Right atrium auricular region (tissue), 2 donors: ENCODE measurements around the gene CXCL14. TPM values are rescaled to one million over a fixed set of nuclear protein-coding genes. Genes with fewer than 3 reads are reported as not detected.

ENCODE experiments used
- DNase-seq: peaks from one replicate; pipeline ENCODE4 v3.0.0-alpha.2; 2019; ENCODE audit warnings: low spot score
- H3K27ac ChIP-seq, 2 donors: fragments of 200-600 bp; sonication (generic); 1 replicate in 1 of 2; 2 replicates in 1 of 2; pipeline ENCODE4 v1.5.1; 2016 to 2019
- H3K27me3 ChIP-seq, 2 donors: fragments of 200-600 bp; sonication (generic); one replicate each; pipeline versions ENCODE4 v1.5.1 to v1.6.0; 2017 to 2019
- H3K36me3 ChIP-seq: fragments of 200-600 bp; sonication (generic); one replicate; pipeline ENCODE4 v1.5.1; 2016
- H3K4me1 ChIP-seq, 2 donors: fragments of 200-600 bp; sonication (generic); one replicate each; pipeline versions ENCODE4 v1.5.1 to v1.6.0; 2017 to 2019
- H3K4me3 ChIP-seq, 2 donors: fragments of 200-600 bp; sonication (generic); 1 replicate in 1 of 2; 2 replicates in 1 of 2; pipeline ENCODE4 v1.5.1; 2017 to 2019; ENCODE audit warnings: mild to moderate bottlenecking in 1 of 2, moderate library complexity in 1 of 2
- H3K9me3 ChIP-seq, 2 donors: fragments of 200-600 bp; sonication (generic); one replicate each; pipeline ENCODE4 v1.5.1; 2019
- total RNA-seq, 2 donors: library from RNA; depleted of rRNA; stranded (reverse); fragments of >200 nt; gene quantifications; one replicate each; pipeline ENCODE4 v1.1.0, GENCODE V29; 2016
- TF ChIP-seq, protein P1 (sequence below), 2 donors: fragments of 200-600 bp; sonication (generic); IDR thresholded peaks; one replicate each; pipeline ENCODE4 v1.5.1; 2019; ENCODE audit warnings: antibody characterized with exemption in 2 of 2

CXCL14 gene
- total RNA-seq, 2 donors from 2014 or later = 0.33 to 3.1 TPM

DNA sequence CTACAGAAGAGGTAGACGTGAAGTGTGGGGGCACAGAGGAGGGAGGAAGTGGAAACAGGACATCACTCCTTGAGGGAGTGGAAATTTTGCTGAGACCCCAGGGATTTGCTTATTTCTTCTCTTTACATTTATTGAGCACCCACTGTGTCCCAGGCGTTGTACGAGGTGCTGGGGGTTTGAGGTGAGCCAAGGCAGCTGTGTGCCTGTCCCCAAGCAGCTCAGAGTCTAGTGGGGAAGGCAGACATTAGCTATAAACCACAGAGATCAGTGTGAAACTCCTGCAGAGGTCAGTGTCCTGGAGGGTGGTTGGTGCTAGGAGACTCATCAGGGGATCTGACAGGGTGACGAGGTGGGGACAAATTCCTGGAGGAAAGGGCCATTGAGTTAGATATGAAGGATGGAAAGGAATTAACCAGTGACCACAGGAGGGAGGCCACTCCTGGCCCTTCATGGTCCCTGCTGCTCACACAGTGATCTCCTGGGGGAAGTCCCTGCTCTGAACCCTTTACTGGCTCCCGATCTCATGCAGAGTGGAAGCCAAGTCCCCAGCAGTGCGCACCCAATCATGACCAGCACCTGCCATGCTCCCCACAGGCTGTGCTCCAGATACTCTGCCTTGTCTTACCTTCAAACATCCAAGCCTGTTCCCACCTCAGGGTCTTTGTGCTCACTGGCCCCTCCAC lies 3.4 kb upstream of the CXCL14 start:
- no peaks in the 10 kb centered on the region for H3K9me3 ChIP-seq
- H3K27me3 ChIP-seq = peaks cover 3 to 9% of the 10 kb centered on the region in 2 donors
- DNase-seq = no peak
- no peak overlapping the region for H3K27ac ChIP-seq
- TF ChIP-seq, protein P1, sequence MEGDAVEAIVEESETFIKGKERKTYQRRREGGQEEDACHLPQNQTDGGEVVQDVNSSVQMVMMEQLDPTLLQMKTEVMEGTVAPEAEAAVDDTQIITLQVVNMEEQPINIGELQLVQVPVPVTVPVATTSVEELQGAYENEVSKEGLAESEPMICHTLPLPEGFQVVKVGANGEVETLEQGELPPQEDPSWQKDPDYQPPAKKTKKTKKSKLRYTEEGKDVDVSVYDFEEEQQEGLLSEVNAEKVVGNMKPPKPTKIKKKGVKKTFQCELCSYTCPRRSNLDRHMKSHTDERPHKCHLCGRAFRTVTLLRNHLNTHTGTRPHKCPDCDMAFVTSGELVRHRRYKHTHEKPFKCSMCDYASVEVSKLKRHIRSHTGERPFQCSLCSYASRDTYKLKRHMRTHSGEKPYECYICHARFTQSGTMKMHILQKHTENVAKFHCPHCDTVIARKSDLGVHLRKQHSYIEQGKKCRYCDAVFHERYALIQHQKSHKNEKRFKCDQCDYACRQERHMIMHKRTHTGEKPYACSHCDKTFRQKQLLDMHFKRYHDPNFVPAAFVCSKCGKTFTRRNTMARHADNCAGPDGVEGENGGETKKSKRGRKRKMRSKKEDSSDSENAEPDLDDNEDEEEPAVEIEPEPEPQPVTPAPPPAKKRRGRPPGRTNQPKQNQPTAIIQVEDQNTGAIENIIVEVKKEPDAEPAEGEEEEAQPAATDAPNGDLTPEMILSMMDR (IDR thresholded peaks at IDR 0.05) = no peak
- no peak overlapping the region for H3K4me3 ChIP-seq
- no peaks in the 10 kb centered on the region for H3K36me3 ChIP-seq
- H3K4me1 ChIP-seq = no peaks in the 10 kb centered on the region

DNA sequence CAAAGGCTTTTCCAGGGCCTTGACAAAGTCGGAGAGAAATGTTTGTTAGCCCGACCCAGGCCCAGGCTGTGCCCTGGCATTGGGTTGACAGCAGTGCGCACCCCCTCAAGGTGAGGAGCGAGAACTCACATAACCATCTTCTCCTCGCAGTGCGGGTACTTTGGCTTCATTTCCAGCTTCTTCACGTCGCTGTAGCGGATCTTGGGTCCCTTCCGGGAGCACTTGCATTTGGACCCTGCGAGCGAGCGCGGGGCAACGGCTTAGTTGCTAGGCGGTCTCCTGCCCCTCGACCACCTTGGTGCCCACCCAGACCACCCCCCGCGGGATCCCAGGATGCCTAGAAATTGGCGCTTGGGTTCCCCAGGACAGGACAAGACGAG lies 496 bp downstream of the CXCL14 start:
- Histone ChIP-seq H3K9me3 (no peaks in the 10 kb centered on the region), H3K27me3 (peaks cover 3 to 9% of the 10 kb centered on the region in 2 donors), H3K4me3 (peak overlapping the region in 1 of 2 donors; percentile 12), H3K4me1 (no peaks in the 10 kb centered on the region), H3K36me3 (no peaks in the 10 kb centered on the region), H3K27ac (no peak overlapping the region)
- TF ChIP-seq, protein P1 (IDR thresholded peaks at IDR 0.05) = no peak
- DNase-seq = no peak

DNA sequence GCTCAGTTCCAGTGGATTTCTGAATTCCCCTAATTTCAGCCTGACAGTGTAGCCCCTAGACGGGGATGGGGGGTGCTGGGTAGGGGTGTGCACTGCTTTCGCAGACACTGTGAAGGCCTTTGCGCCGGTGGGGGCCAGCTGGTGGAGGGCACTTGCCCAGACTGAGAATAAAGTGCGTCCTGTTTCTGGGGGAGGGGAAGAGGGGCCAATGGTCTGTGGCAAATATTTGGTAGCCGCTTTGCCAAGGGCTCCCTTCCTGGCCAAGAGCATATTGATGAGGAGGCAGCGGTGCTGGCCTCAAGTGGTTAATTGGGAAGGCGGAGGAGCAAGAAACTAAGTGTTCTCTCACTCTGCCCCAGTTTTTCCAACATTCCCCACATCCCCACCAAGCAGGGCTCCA lies 1.4 kb downstream of the CXCL14 start:
- Histone ChIP-seq H3K36me3 (no peaks in the 10 kb centered on the region), H3K27me3 (peaks cover 3 to 9% of the 10 kb centered on the region in 2 donors), H3K9me3 (no peaks in the 10 kb centered on the region), H3K4me1 (no peaks in the 10 kb centered on the region), H3K4me3 (no peak overlapping the region), H3K27ac (no peak overlapping the region)
- DNase-seq = no peak
- TF ChIP-seq, protein P1 (IDR thresholded peaks at IDR 0.05) = no peak

DNA sequence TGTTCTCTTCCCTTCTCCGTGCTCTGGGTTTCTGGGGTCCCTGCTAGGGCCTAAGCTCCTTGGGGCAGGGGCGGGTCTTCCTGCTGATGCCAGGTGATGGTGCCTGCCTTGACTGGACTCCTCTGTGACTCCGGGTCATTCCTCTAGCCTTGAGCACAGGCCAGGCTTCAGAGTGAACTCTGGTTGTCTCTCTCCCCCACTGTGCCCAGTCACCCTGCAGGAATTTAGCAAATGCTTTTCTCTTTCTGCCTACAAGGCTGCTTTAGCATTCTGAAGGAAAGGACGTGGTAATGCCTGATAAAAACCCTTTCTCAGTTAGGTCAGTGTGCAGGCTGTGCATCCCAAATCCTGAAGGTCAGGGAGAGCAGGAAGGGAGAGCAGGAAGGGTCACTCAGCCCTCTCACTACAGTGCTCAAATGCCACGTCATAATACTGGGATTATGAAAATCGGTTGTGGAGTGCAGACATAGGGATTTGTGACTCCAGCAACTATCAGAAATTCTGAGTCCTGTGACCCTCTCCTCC lies 2.7 kb downstream of the CXCL14 start:
- H3K4me3 ChIP-seq = no peak overlapping the region
- TF ChIP-seq, protein P1 (IDR thresholded peaks at IDR 0.05) = no peak
- peaks cover 3 to 9% of the 10 kb centered on the region in 2 donors for H3K27me3 ChIP-seq
- H3K27ac ChIP-seq = no peak overlapping the region
- H3K4me1 ChIP-seq = no peaks in the 10 kb centered on the region
- H3K36me3 ChIP-seq = no peaks in the 10 kb centered on the region
- no peak for DNase-seq
- no peaks in the 10 kb centered on the region for H3K9me3 ChIP-seq

DNA sequence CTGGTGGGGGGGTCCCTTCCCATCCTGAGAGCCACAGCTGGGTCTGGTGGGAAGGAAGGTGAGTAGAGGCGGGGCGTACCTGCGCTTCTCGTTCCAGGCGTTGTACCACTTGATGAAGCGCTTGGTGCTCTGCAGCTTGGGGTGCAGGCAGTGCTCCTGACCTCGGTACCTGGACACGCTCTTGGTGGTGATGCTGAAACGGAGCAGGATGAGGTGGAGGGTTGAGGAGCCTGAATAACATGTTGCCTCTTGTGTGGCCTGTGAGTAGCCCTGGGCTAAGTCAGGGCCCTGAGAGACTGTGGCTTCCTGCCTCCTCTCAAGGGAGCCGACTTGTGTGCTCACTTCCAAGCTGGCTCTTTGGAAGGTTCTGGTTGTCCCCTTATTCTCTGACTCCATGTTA lies 4.3 kb downstream of the CXCL14 start:
- H3K27ac ChIP-seq = no peak overlapping the region
- no peaks in the 10 kb centered on the region for H3K9me3 ChIP-seq
- H3K36me3 ChIP-seq = no peaks in the 10 kb centered on the region
- H3K4me3 ChIP-seq = no peak overlapping the region
- peaks cover 3 to 9% of the 10 kb centered on the region in 2 donors for H3K27me3 ChIP-seq
- TF ChIP-seq, protein P1 (IDR thresholded peaks at IDR 0.05) = no peak
- no peaks in the 10 kb centered on the region for H3K4me1 ChIP-seq
- DNase-seq = no peak

DNA sequence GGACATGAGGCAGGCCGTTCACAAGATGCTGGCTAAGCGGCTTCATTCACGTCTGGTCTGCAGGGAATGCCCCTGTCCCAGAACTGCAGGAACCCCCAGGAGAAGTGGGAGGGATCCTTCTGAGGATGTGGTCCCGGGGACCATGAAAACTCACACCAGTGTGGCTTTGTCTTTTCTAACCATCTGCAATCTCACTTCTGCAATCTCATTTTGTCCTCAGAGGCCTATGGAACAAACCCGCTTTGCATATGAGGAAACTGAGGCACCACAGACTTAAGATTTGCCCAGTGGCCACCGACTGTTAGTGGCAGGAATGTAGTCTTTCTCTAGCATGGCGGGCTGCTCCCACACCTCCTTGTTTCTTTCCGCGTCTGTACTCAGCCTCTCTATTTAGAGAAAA lies 6.9 kb downstream of the CXCL14 start:
- Histone ChIP-seq H3K9me3 (no peaks in the 10 kb centered on the region), H3K4me3 (no peak overlapping the region), H3K36me3 (no peaks in the 10 kb centered on the region), H3K4me1 (no peaks in the 10 kb centered on the region), H3K27ac (no peak overlapping the region), H3K27me3 (no peaks in the 10 kb centered on the region)
- TF ChIP-seq, protein P1 (IDR thresholded peaks at IDR 0.05) = no peak
- no peak for DNase-seq
